Measurements from ENCODE around the gene IRF4. TPM values are rescaled to one million over a fixed set of nuclear protein-coding genes. Genes with fewer than 3 reads are reported as not detected.

Gene IRF4
- total and polyA plus RNA-seq, 2 donors (not counting 3 experiments of a cell fraction or from before 2014, with no cell fraction given) = not detected

DNA sequence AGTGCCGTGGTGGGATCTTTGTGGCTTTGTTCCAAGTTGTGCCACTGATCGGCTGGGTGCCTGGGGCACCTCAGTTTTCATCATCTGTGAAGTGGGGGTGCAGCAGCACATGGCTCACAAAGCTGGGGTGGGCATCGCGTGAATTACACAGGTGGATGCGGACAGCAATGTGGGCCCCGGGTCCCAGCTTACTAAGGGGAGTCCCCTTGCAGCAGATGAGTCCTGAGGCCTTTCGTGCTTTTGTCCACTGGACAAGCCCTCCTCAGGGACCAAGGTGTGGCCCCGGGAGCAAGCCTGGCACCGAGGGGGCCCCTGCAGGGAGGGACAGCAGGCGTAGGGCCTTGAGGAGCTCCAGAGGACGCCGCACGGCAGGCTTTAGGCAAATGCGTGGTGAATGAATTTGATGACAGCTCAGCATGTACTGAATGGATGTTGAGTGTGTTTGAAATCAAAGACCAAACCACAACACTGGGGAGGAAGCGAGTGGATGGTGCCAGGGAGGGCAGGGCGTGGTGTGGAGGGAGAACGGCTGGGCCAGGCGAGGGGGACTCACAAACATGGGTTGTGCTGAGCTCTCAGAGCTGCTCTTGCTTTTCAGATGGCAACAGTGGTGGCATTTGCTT, 53.2 kb downstream of the IRF4 start:
- TF ChIP-seq POLR2A (IDR thresholded peaks at IDR 0.05; ENCODE audit: low read depth, low read length) (no peak), FOS (IDR thresholded peaks at IDR 0.05; ENCODE audit: borderline replicate concordance, insufficient read depth, low read length) (no peak), POLR2AphosphoS5 (IDR thresholded peaks at IDR 0.05; ENCODE audit: insufficient read depth, low read depth, low read length) (no peak), JUN (IDR thresholded peaks at IDR 0.05; ENCODE audit: borderline replicate concordance, insufficient read depth, insufficient read length, low read depth) (no peak), MYC (IDR thresholded peaks at IDR 0.05; ENCODE audit: low read depth, low read length) (no peak), GATA2 (IDR thresholded peaks at IDR 0.05; ENCODE audit: insufficient read depth, insufficient read length, low read depth, low read length) (no peak), EZH2 (IDR thresholded peaks at IDR 0.05; ENCODE audit: borderline replicate concordance, low read depth, low read length, severe bottlenecking) (no peak)
- TF ChIP-seq, protein P1, sequence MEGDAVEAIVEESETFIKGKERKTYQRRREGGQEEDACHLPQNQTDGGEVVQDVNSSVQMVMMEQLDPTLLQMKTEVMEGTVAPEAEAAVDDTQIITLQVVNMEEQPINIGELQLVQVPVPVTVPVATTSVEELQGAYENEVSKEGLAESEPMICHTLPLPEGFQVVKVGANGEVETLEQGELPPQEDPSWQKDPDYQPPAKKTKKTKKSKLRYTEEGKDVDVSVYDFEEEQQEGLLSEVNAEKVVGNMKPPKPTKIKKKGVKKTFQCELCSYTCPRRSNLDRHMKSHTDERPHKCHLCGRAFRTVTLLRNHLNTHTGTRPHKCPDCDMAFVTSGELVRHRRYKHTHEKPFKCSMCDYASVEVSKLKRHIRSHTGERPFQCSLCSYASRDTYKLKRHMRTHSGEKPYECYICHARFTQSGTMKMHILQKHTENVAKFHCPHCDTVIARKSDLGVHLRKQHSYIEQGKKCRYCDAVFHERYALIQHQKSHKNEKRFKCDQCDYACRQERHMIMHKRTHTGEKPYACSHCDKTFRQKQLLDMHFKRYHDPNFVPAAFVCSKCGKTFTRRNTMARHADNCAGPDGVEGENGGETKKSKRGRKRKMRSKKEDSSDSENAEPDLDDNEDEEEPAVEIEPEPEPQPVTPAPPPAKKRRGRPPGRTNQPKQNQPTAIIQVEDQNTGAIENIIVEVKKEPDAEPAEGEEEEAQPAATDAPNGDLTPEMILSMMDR (IDR thresholded peaks at IDR 0.05; ENCODE audit: extremely low read depth in 1 of 2, insufficient read depth in 1 of 2, low read depth in 1 of 2, low read length in 2 of 2) = no peak
- TF ChIP-seq, protein P2, sequence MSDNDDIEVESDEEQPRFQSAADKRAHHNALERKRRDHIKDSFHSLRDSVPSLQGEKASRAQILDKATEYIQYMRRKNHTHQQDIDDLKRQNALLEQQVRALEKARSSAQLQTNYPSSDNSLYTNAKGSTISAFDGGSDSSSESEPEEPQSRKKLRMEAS (IDR thresholded peaks at IDR 0.05; ENCODE audit: insufficient read depth, insufficient read length) = no peak
- no peak overlapping the region for H3K4me2 ChIP-seq (ENCODE audit: insufficient read depth, low read length)
- no peaks in the 10 kb centered on the region for H3K27me3 ChIP-seq (ENCODE audit: control insufficient read depth in 2 of 2, insufficient read depth in 2 of 2, low read length in 2 of 2)
- CTCF ChIA-PET = no interaction called here
- no peaks in the 10 kb centered on the region for H3K9me1 ChIP-seq (replicated peaks; ENCODE audit: control insufficient read depth, extremely low read depth, insufficient read depth, low read length)
- H3K27ac ChIP-seq (ENCODE audit: insufficient read depth, low read depth, low read length) = no peak overlapping the region
- dilution Hi-C loops (cut with MboI; ENCODE audit: extremely low pct_ligation_motif_present, low sequenced_read_pairs) (no loop called here), intact Hi-C loops (cut with micrococcal nuclease) (no loop called here)
- no peaks in the 10 kb centered on the region for H3K9me3 ChIP-seq (replicated peaks; ENCODE audit: control insufficient read depth, insufficient read depth, low read length)
- POLR2A ChIA-PET = no interaction called here
- H3K36me3 ChIP-seq (ENCODE audit: control insufficient read depth in 2 of 2, extremely low read depth in 1 of 2, insufficient read depth in 2 of 2, low read length in 2 of 2) = no peaks in the 10 kb centered on the region
- no peak overlapping the region for H3K9ac ChIP-seq (replicated peaks; ENCODE audit: extremely low read depth, insufficient read depth, low read length)
- no TSS peak for BruUV-seq (replicated peaks)
- H2AFZ ChIP-seq (ENCODE audit: low read depth, low read length) = no peak overlapping the region
- no peaks in the 10 kb centered on the region for H3K79me2 ChIP-seq (ENCODE audit: control insufficient read depth, insufficient read depth, low read length)
- FAIRE-seq = no peak
- no peak overlapping the region for H3K4me3 ChIP-seq (replicated peaks in 1 of 3; ENCODE audit: insufficient read depth in 1 of 3, low read depth in 1 of 3, low read length in 3 of 3)
- H3K4me1 ChIP-seq (ENCODE audit: control insufficient read depth, extremely low read depth, insufficient read depth, low read length) = no peaks in the 10 kb centered on the region
- H4K20me1 ChIP-seq (replicated peaks; ENCODE audit: control insufficient read depth, extremely low read depth, insufficient read depth, low read length) = no peaks in the 10 kb centered on the region
- DNase-seq (ENCODE audit: low read depth, low spot score) = no peak
